GM12892 (cell line): Measurements from ENCODE around the gene LAS1L.
"Not testable (repeated sequence)": the region's sequence is repeated elsewhere in the genome, so short reads cannot be mapped to it uniquely, and the experiment has no call there.

ENCODE experiments used
- DNase-seq: peaks from one replicate; pipeline ENCODE4 v3.0.0; 2011; ENCODE audit not compliant: insufficient read length
- FAIRE-seq: peaks from 2 replicates; lab custom pipeline; 2011; peaks lifted over from hg19 to GRCh38; lab: Jason Lieb, UNC
- POLR2A ChIP-seq: IDR thresholded peaks from 2 replicates; pipeline ENCODE4 v1.6.1; 2011; ENCODE audit warnings: low read depth, low read length, control low read depth
- POLR2AphosphoS5 ChIP-seq: IDR thresholded peaks from 2 replicates; pipeline ENCODE4 v1.6.1; 2011; ENCODE audit warnings: low read depth, low read length, control low read depth
- TAF1 ChIP-seq: IDR thresholded peaks from 2 replicates; pipeline ENCODE4 v1.6.1; 2011; ENCODE audit warnings: low read depth, mild to moderate bottlenecking, control low read depth, low read length, borderline replicate concordance

The LAS1L gene

DNA sequence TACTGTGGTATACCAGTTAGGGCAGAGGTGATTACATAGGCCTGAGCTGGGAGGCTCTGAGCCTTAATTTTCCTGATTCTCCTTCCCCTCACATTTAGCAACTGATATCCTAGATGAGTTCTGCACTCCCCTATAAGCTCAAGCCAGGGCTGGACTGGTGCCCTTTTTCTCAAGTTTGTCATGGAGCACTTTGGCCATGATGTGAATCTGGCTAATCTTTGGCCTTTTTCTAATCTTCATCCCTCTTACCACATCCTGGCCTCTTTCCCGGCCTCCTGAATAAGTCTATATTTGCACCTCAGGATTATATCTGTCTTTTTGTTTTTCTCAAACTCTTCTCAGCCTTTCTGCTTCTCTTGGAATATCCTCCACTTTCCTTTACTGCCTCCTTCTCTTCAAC lies 10.9 kb upstream of the LAS1L start:
- TF ChIP-seq TAF1 (no peak), POLR2AphosphoS5 (no peak), POLR2A (no peak)
- no peak for DNase-seq
- FAIRE-seq: no peak

DNA sequence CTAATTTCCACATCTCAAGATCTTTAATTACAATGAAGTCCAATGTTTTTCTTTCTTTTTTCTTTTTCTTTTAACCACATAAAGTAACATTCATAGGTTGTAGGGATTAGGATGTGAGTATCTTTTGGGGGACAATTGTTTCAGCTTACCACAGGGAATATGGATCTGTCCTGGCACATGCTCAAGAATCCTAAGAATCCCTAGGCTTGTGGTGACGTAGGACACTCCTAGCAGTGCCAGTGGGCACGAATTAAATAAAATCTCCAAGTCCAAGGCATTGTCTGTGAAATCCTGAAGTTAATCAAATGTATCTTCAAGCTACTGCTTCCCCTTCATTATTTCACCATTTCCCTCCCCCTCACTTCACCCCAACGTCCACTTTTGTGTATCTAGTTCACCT lies 2.6 kb upstream of the LAS1L start:
- FAIRE-seq (no peak), DNase-seq (no peak)
- no peak for TF ChIP-seq POLR2A
- no peak for TF ChIP-seq POLR2AphosphoS5
- no peak for TF ChIP-seq TAF1

DNA sequence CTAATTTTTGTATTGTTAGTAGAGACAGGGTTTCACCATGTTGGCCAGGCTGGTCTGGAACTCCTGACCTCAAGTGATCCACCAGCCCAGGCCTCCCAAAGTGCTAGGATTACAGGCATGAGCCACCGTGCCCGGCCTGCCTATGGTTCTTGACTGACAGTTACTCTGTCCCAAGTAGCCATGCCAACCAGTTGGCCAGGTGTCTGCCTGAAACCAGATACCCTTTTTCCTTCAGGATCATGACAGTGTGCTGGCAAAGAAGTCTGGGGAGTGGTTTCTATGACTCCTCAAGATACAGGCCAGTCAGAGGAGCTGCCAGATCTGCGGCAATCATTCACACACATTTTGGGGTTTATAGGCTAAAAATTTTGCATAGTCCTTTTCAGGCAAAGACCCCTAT lies 1.7 kb upstream of the LAS1L start:
- DNase-seq: no peak
- TF ChIP-seq TAF1 (no peak), POLR2A (no peak), POLR2AphosphoS5 (no peak)
- FAIRE-seq: no peak

DNA sequence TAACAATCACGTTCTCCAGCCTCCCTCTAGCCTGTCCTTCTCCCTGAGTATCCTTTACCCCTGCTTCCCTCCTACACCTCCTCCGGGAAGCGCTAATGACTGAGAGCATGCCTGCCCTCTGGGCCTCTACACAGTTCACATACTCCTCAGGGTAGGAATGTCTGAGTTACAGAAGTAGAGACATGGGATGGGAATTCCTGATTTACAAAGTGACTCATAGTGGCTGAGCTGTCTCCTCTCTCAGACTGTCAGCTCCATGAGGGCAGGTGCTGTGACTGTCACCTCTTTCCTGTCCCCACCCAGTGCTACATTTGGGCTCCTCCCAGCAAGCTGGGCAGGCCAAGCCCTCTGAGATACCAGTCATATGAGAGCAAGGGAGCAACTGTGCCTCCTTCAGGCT lies 2.6 kb downstream of the LAS1L start:
- DNase-seq (no peak), FAIRE-seq (no peak)
- TF ChIP-seq POLR2AphosphoS5 (no peak), POLR2A (no peak), TAF1 (no peak)

- peak; percentile 94 for FAIRE-seq
- peak; percentile 51 for DNase-seq
- no peak for TF ChIP-seq POLR2A
- no peak for TF ChIP-seq TAF1
- no peak for TF ChIP-seq POLR2AphosphoS5
Measured at GRCh38 chrX:65528705-65529340, 5.8 kb downstream of the LAS1L start.

DNA sequence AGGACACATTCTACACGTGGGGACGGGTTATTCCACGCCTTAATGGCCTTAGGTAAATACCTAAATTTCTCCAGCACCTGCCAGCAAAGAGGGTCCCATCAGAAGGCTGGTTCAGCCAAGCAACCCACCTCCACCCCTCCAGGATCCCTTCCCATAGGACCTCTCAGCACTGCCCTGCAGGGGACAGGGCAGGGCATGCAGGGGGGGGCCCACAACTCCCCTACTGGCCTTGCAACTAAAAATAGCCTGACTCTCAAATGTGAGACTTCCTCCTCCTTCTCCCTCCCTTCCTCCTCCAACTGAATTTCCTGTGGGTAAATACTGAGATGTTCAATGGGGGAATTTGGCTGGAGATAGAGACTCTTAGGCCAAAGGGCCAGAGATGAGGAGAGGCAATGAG lies 6.3 kb downstream of the LAS1L start:
- FAIRE-seq: no peak
- TF ChIP-seq POLR2AphosphoS5 (no peak), TAF1 (no peak), POLR2A (no peak)
- DNase-seq: no peak

- no peak for DNase-seq
- no peak for FAIRE-seq
- no peak for TF ChIP-seq POLR2A
- no peak for TF ChIP-seq POLR2AphosphoS5
- no peak for TF ChIP-seq TAF1
Measured at GRCh38 chrX:65524139-65524538, 10.4 kb downstream of the LAS1L start.

- no peak for TF ChIP-seq TAF1
- TF ChIP-seq POLR2A: no peak
- no peak for TF ChIP-seq POLR2AphosphoS5
- FAIRE-seq (no peak), DNase-seq (no peak)
Measured at GRCh38 chrX:65522739-65523372, 11.7 kb downstream of the LAS1L start.

DNA sequence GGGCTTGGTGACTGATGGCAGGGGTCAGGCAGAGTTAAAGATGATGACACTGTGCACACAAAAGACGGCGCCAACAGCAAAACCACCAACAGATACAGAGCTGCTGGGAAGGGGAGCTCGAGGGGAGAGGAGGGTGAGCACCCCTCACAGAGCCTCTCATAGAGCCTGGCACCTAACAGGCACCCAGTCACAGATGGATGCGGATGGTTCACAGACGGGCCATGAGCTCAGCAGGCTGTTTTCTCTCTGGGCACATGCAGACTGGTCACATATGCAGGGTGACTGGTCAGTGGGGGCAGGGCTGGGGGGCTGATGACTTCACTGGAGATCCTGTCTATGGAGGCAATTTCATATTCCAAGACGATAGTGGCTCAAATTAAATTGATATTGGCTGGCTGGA lies 15.1 kb downstream of the LAS1L start:
- not testable (repeated sequence) for FAIRE-seq, DNase-seq

DNA sequence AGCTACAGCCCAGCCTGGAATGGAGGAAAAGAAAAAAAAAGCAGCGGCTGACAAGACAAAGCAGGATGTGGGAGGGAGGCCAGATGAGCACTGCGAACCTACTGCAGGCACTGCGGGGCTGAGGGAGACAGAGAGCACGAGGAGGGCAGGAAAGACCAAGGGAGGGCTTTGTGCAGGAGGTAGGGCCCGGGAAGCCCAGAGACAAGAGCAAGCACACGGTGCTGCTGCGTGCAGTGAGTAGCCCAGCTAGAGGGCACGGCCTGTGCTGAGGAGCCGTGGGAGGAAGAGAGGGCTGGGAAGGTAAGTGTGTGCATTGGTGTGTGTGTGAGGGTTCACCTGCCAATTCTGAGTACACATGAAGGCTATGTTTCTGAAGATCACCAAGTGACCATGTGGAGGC lies 15.6 kb downstream of the LAS1L start:
- not testable (repeated sequence) for DNase-seq, FAIRE-seq

DNA sequence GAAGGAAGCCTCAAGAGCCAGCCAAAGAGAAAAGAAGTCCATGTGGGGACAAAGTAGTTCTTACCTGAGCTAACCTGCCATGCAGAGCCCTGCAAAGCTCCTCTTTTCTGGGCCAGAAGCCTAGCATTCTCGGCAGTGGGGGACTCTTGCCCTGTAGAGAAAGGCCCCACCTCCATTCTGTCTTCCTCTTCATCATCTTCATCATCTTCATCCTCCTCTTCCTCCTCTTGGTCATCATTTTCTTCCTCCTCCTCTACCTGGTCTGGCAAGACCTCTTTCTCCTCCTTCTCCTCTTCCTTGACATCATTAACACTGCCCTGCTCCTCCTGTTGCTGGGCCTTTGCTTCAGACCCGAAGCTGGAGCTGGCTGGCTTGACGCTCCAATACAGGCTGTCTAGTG lies 16.7 kb downstream of the LAS1L start:
- FAIRE-seq (no peak), DNase-seq (no peak)
- no peak for TF ChIP-seq POLR2A
- no peak for TF ChIP-seq TAF1
- no peak for TF ChIP-seq POLR2AphosphoS5

GRCh38 chrX:65516756-65517155 lies 17.8 kb downstream of the LAS1L start:
- TF ChIP-seq POLR2AphosphoS5: no peak
- no peak for TF ChIP-seq TAF1
- TF ChIP-seq POLR2A: no peak
- no peak for DNase-seq
- FAIRE-seq: no peak
